Panc1 (cell line): Measurements from ENCODE around the gene LOXL3.

Source experiments
- POLR2AphosphoS5 ChIP-seq: IDR thresholded peaks from 2 replicates; pipeline ENCODE4 v1.6.1; 2012; ENCODE audit warnings: mild to moderate bottlenecking, low read depth, low read length, moderate library complexity
- SIN3A ChIP-seq: IDR thresholded peaks from 2 replicates; pipeline ENCODE4 v1.6.1; 2012; ENCODE audit warnings: low read depth, mild to moderate bottlenecking, low read length, moderate library complexity, borderline replicate concordance; ENCODE audit not compliant: insufficient read depth
- TCF7L2 ChIP-seq: IDR thresholded peaks from 2 replicates; pipeline ENCODE4 v1.6.1; 2011; ENCODE audit warnings: mild to moderate bottlenecking, low read depth, low read length, inconsistent platforms
- TF ChIP-seq, protein P1 (sequence below): fragments of 450-650 bp; IDR thresholded peaks from 2 replicates; pipeline ENCODE4 v1.5.1; 2017; ENCODE audit warnings: mild to moderate bottlenecking
- TF ChIP-seq, protein P2 (sequence below), 2 experiments: IDR thresholded peaks; 2 replicates each; pipeline ENCODE4 v1.6.1; 2011 to 2012; ENCODE audit warnings: low read depth in 2 of 2, control low read depth in 1 of 2, low read length in 1 of 2, mild to moderate bottlenecking in 1 of 2, moderate library complexity in 1 of 2; ENCODE audit not compliant: insufficient read depth in 1 of 2

DNA sequence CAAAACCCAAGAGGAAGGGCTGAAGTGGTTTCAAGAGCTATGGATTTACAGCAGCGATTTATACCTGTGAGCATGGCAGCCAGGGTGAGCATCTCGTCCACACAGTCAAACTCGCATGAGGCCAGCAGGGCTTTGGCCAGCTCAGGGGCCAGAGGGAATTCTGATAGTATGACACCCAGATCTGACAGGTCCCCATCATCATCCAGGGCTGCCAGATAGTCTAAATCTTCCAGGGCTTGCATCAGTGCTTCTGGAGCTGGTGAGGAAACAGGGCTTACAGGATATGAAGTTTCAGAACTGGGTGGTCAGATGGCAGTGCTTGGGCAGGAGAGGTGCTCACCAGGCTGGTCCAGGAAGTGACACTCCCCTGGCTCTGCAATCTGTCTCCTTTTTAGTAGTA lies 31.2 kb downstream of the LOXL3 start:
- TF ChIP-seq, protein P1, sequence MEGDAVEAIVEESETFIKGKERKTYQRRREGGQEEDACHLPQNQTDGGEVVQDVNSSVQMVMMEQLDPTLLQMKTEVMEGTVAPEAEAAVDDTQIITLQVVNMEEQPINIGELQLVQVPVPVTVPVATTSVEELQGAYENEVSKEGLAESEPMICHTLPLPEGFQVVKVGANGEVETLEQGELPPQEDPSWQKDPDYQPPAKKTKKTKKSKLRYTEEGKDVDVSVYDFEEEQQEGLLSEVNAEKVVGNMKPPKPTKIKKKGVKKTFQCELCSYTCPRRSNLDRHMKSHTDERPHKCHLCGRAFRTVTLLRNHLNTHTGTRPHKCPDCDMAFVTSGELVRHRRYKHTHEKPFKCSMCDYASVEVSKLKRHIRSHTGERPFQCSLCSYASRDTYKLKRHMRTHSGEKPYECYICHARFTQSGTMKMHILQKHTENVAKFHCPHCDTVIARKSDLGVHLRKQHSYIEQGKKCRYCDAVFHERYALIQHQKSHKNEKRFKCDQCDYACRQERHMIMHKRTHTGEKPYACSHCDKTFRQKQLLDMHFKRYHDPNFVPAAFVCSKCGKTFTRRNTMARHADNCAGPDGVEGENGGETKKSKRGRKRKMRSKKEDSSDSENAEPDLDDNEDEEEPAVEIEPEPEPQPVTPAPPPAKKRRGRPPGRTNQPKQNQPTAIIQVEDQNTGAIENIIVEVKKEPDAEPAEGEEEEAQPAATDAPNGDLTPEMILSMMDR: no peak
- TF ChIP-seq TCF7L2 (no peak), POLR2AphosphoS5 (no peak), SIN3A (no peak)
- TF ChIP-seq, protein P2, sequence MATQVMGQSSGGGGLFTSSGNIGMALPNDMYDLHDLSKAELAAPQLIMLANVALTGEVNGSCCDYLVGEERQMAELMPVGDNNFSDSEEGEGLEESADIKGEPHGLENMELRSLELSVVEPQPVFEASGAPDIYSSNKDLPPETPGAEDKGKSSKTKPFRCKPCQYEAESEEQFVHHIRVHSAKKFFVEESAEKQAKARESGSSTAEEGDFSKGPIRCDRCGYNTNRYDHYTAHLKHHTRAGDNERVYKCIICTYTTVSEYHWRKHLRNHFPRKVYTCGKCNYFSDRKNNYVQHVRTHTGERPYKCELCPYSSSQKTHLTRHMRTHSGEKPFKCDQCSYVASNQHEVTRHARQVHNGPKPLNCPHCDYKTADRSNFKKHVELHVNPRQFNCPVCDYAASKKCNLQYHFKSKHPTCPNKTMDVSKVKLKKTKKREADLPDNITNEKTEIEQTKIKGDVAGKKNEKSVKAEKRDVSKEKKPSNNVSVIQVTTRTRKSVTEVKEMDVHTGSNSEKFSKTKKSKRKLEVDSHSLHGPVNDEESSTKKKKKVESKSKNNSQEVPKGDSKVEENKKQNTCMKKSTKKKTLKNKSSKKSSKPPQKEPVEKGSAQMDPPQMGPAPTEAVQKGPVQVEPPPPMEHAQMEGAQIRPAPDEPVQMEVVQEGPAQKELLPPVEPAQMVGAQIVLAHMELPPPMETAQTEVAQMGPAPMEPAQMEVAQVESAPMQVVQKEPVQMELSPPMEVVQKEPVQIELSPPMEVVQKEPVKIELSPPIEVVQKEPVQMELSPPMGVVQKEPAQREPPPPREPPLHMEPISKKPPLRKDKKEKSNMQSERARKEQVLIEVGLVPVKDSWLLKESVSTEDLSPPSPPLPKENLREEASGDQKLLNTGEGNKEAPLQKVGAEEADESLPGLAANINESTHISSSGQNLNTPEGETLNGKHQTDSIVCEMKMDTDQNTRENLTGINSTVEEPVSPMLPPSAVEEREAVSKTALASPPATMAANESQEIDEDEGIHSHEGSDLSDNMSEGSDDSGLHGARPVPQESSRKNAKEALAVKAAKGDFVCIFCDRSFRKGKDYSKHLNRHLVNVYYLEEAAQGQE (IDR thresholded peaks at IDR 0.05; ENCODE audit: insufficient read depth in 1 of 2, low read depth in 2 of 2, low read length in 1 of 2): no peak
